ENCODE data around the gene OOEP.

- TF ChIP-seq ZNF274 (IDR thresholded peaks at IDR 0.05; ENCODE audit: low read depth, low read length) (no peak), YY1 (IDR thresholded peaks at IDR 0.05; ENCODE audit: insufficient read depth, insufficient read length) (no peak), SUZ12 (IDR thresholded peaks at IDR 0.05; ENCODE audit: extremely low read depth, insufficient read depth, insufficient read length) (no peak)
Measured at GRCh38 chr6:73391675-73392074, 22.0 kb upstream of the OOEP start.
